Activated B cell treated with CpG ODN at 0.5 μM for 24 hours (primary cell): Measurements from ENCODE around the gene PROCA1. TPM values are rescaled to one million over a fixed set of nuclear protein-coding genes. Genes with fewer than 3 reads are reported as not detected.

Experiments
- ATAC-seq: fragments of 200-7000 bp; cut with Tn5 transposase; one replicate; pipeline ENCODE4 v1.10.0; 2021; ENCODE audit warnings: low read depth, mild to moderate bottlenecking, moderate library complexity
- CTCF ChIA-PET: fragments of 350-600 bp; sonication (Branson Sonifier 250); formaldehyde crosslinking; loops from one replicate; lab custom pipeline; 2021; ENCODE audit warnings: antibody characterized with exemption; lab: Charles Lee
- POLR2A ChIA-PET: fragments of 350-600 bp; sonication (Branson Sonifier 250); formaldehyde crosslinking; loops from one replicate; lab custom pipeline; 2021; ENCODE audit warnings: antibody characterized with exemption; lab: Charles Lee
- DNase-seq: peaks from one replicate; pipeline ENCODE4 v3.0.0; 2022
- H3K27ac Mint-ChIP-seq: one replicate; pipeline ENCODE4 v1.8.0; 2020; ENCODE audit warnings: mixed read lengths
- H3K27me3 Mint-ChIP-seq: one replicate; pipeline ENCODE4 v1.8.0; 2021; ENCODE audit warnings: mixed read lengths
- H3K36me3 Mint-ChIP-seq: one replicate; pipeline ENCODE4 v1.8.0; 2021; ENCODE audit warnings: low read depth, mixed read lengths
- H3K4me1 Mint-ChIP-seq: one replicate; pipeline ENCODE4 v1.8.0; 2021; ENCODE audit warnings: mixed read lengths
- H3K4me3 Mint-ChIP-seq: one replicate; pipeline ENCODE4 v1.8.0; 2020; ENCODE audit warnings: mild to moderate bottlenecking, mixed read lengths
- H3K9me3 Mint-ChIP-seq: one replicate; pipeline ENCODE4 v1.8.0; 2020; ENCODE audit warnings: mixed read lengths
- CTCF ChIP-seq: fragments of 200-600 bp; IDR thresholded peaks from one replicate; pipeline ENCODE4 v1.8.0; 2022; ENCODE audit warnings: antibody characterized with exemption, mild to moderate bottlenecking
- intact Hi-C: fragments of 100-400 bp; cut with micrococcal nuclease; formaldehyde crosslinking; loops from one replicate; pipeline ENCODE4 v1.15.1; 2024
- total RNA-seq: library from RNA; stranded (reverse); gene quantifications from 2 replicates; pipeline ENCODE4 v1.2.3, GENCODE V29; 2022

The PROCA1 gene
- total RNA-seq, 1 donor from 2014 or later = 11.0 TPM

DNA sequence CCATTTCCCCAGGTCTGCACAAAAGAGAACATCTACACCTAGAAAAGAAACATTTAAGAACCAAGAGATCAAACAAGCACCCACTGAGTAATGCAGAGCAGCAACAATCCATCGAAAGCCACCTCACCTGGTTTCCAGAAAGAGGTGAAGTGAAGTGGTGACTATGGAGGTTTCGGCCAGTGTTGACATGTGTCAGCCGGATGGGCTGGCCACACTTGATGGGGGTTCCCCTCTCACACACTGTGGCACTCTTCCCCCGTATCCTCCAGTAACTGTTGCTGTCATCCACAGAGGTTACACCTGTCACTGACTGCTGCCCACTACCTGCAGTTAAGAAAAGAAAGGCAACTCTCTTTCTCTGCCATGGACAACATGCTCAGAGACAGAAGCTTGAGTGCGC, 56.5 kb downstream of the PROCA1 start:
- ATAC-seq = no peak
- H3K36me3 Mint-ChIP-seq = peaks cover 56% of the 10 kb centered on the region
- POLR2A ChIA-PET = no interaction called here
- CTCF ChIA-PET = no interaction called here
- H3K4me3 Mint-ChIP-seq = no peak overlapping the region
- DNase-seq = no peak
- H3K27me3 Mint-ChIP-seq = no peaks in the 10 kb centered on the region
- no peaks in the 10 kb centered on the region for H3K9me3 Mint-ChIP-seq
- no peak overlapping the region for H3K27ac Mint-ChIP-seq
- H3K4me1 Mint-ChIP-seq = peaks cover 4% of the 10 kb centered on the region
- TF ChIP-seq CTCF = no peak
- intact Hi-C loops = no loop called here

Other genes with a start within 250 kb of the PROCA1 start
- not detected in 2 replicates for gene SLC13A2, start 238.2 kb downstream of the PROCA1 start, total RNA-seq
- not detected in 2 replicates for gene FOXN1, start 205.5 kb downstream of the PROCA1 start, total RNA-seq
- 426 and 437 TPM in 2 replicates for gene UNC119, start 159.3 kb downstream of the PROCA1 start, total RNA-seq
- gene PIGS, start 140.4 kb downstream of the PROCA1 start, total RNA-seq = 86.4 and 92.2 TPM in 2 replicates
- 73.4 and 75.0 TPM in 2 replicates for gene ALDOC, start 135.0 kb downstream of the PROCA1 start, total RNA-seq
- 14.6 and 15.8 TPM in 2 replicates for gene SPAG5, start 112.9 kb downstream of the PROCA1 start, total RNA-seq
- 21.0 and 26.8 TPM in 2 replicates for gene RSKR, start 97.7 kb downstream of the PROCA1 start, total RNA-seq
- 162 and 182 TPM in 2 replicates for gene BLTP2, start 66.7 kb downstream of the PROCA1 start, total RNA-seq
- gene SDF2, start 50.0 kb downstream of the PROCA1 start, total RNA-seq = 36.1 and 47.7 TPM in 2 replicates
- 77.1 and 92.4 TPM in 2 replicates for gene SUPT6H, start 49.7 kb downstream of the PROCA1 start, total RNA-seq
- gene RAB34, start 6.0 kb upstream of the PROCA1 start, total RNA-seq = 21.3 and 23.9 TPM in 2 replicates
- 3,189 and 3,657 TPM in 2 replicates for gene RPL23A, start 8.1 kb upstream of the PROCA1 start, total RNA-seq
- 40.7 and 41.0 TPM in 2 replicates for gene TLCD1, start 14.3 kb upstream of the PROCA1 start, total RNA-seq
- gene NEK8, start 16.9 kb upstream of the PROCA1 start, total RNA-seq = 24.8 and 29.7 TPM in 2 replicates
- 754 and 903 TPM in 2 replicates for gene TRAF4, start 32.1 kb upstream of the PROCA1 start, total RNA-seq
- 15.6 and 16.0 TPM in 2 replicates for gene FAM222B, start 130.9 kb upstream of the PROCA1 start, total RNA-seq
- gene ERAL1, start 143.1 kb upstream of the PROCA1 start, total RNA-seq = 47.6 and 49.2 TPM in 2 replicates
- gene FLOT2, start 185.8 kb upstream of the PROCA1 start, total RNA-seq = 303 and 321 TPM in 2 replicates
- gene DHRS13, start 191.2 kb upstream of the PROCA1 start, total RNA-seq = 32.0 and 39.6 TPM in 2 replicates
- 89.2 and 96.5 TPM in 2 replicates for gene PHF12, start 239.6 kb upstream of the PROCA1 start, total RNA-seq